Trophoblast cell (in vitro differentiated cells and primary cell): ENCODE measurements around the gene VWF.

Source experiments
- DNase-seq, 2 donors: peaks; one replicate each; pipeline ENCODE4 v3.0.0-alpha.2; 2016
- H2AFZ ChIP-seq: 2 replicates; pipeline ENCODE4 v1.6.1; 2013; ENCODE audit warnings: low read length, moderate library complexity, mild to moderate bottlenecking; ENCODE audit not compliant: insufficient read depth, poor library complexity
- H2AK5ac ChIP-seq: 2 replicates; pipeline ENCODE4 v1.6.1; 2013; ENCODE audit warnings: mild to moderate bottlenecking, low read length
- H2BK120ac ChIP-seq: 2 replicates; pipeline ENCODE4 v1.6.1; 2013; ENCODE audit warnings: low read length, mild to moderate bottlenecking, moderate library complexity; ENCODE audit not compliant: insufficient read depth, poor library complexity
- H2BK12ac ChIP-seq: 2 replicates; pipeline ENCODE4 v1.6.1; 2013; ENCODE audit warnings: mild to moderate bottlenecking, low read length, moderate library complexity
- H2BK5ac ChIP-seq: 2 replicates; pipeline ENCODE4 v1.6.1; 2013; ENCODE audit warnings: low read length, low read depth, moderate library complexity, mild to moderate bottlenecking; ENCODE audit not compliant: poor library complexity
- H3K14ac ChIP-seq: 2 replicates; pipeline ENCODE4 v1.6.1; 2013; ENCODE audit warnings: mild to moderate bottlenecking, low read length
- H3K18ac ChIP-seq: 2 replicates; pipeline ENCODE4 v1.6.1; 2013; ENCODE audit warnings: mild to moderate bottlenecking, low read length
- H3K23ac ChIP-seq: 2 replicates; pipeline ENCODE4 v1.6.1; 2013; ENCODE audit warnings: low read length
- H3K27ac ChIP-seq: 2 replicates; pipeline ENCODE4 v1.5.1; 2013; ENCODE audit warnings: low read depth, mild to moderate bottlenecking, inconsistent platforms, low read length, moderate library complexity
- H3K27me3 ChIP-seq: 2 replicates; pipeline ENCODE4 v1.6.1; 2013; ENCODE audit warnings: inconsistent platforms, mild to moderate bottlenecking, low read length, moderate library complexity; ENCODE audit not compliant: insufficient read depth
- H3K36me3 ChIP-seq, 2 experiments: 1 replicate in 1 of 2; 2 replicates in 1 of 2; pipeline ENCODE4 v1.6.1; 2013; ENCODE audit warnings: low read length in 2 of 2, mild to moderate bottlenecking in 2 of 2, moderate library complexity in 1 of 2; ENCODE audit not compliant: insufficient read depth in 2 of 2, control insufficient read depth in 1 of 2
- H3K4ac ChIP-seq: 2 replicates; pipeline ENCODE4 v1.6.1; 2013; ENCODE audit warnings: low read depth, mild to moderate bottlenecking, low read length, moderate library complexity
- H3K4me1 ChIP-seq, 2 experiments: 1 replicate in 1 of 2; 2 replicates in 1 of 2; pipeline ENCODE4 v1.6.1; 2013; ENCODE audit warnings: low read length in 2 of 2, mild to moderate bottlenecking in 2 of 2, moderate library complexity in 1 of 2; ENCODE audit not compliant: insufficient read depth in 2 of 2, control insufficient read depth in 1 of 2
- H3K4me2 ChIP-seq: 2 replicates; pipeline ENCODE4 v1.6.1; 2013; ENCODE audit warnings: inconsistent platforms, mild to moderate bottlenecking, low read length, moderate library complexity
- H3K4me3 ChIP-seq: 2 replicates; pipeline ENCODE4 v1.5.1; 2013; ENCODE audit warnings: mild to moderate bottlenecking, low read depth, low read length, inconsistent platforms
- H3K79me1 ChIP-seq: one replicate; pipeline ENCODE4 v1.6.1; 2013; ENCODE audit warnings: low read length
- H3K79me2 ChIP-seq: 2 replicates; pipeline ENCODE4 v1.6.1; 2013; ENCODE audit warnings: low read length, mild to moderate bottlenecking; ENCODE audit not compliant: control insufficient read depth, insufficient read depth, poor library complexity
- H3K9ac ChIP-seq: 2 replicates; pipeline ENCODE4 v1.6.1; 2013; ENCODE audit warnings: mild to moderate bottlenecking, low read length
- H3K9me3 ChIP-seq: 2 replicates; pipeline ENCODE4 v1.6.1; 2013; ENCODE audit warnings: low read depth, mild to moderate bottlenecking, control low read depth, inconsistent platforms, low read length; ENCODE audit not compliant: insufficient read depth
- H4K12ac ChIP-seq: 2 replicates; pipeline ENCODE4 v1.6.1; 2013; ENCODE audit warnings: low read depth, mild to moderate bottlenecking, low read length, moderate library complexity
- H4K8ac ChIP-seq: 2 replicates; pipeline ENCODE4 v1.6.1; 2013; ENCODE audit warnings: low read depth, mild to moderate bottlenecking, low read length, moderate library complexity
- H4K91ac ChIP-seq: one replicate; pipeline ENCODE4 v1.6.1; 2013; ENCODE audit warnings: low read depth, mild to moderate bottlenecking, low read length, moderate library complexity
- WGBS: extraction: QIAGEN DNeasy Blood & Tissue Kit; methylation state at CpG from one replicate; pipeline ENCODE4 v1.1.7; 2013; ENCODE audit warnings: missing lambda C conversion rate; ENCODE audit not compliant: insufficient read length, insufficient coverage; ENCODE audit errors: extremely low coverage; 5-methylcytosine and 5-hydroxymethylcytosine counted together

VWF gene

DNA sequence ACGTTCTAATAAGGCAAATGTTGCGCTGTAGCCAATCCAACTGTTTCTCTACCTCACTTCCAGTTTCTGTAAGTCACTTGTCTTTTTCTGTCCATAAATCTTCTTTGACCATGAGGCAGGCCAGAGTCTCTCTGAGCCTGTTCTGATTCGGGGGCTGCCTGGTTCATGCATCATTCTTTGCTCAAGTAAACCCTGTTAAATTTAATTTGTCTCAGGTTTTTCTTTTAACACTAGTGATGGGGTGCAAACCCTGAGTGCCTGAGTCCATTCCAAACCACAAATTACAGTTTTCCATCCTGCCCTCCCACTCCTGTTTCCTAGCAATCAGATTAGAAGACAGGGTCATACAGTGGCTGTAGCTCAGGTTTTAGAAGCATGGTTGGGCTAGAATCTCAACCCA, 41.9 kb downstream of the VWF start:
- WGBS, result no CpG with 5 or more reads among the region's 3 CpGs
- no peak overlapping the region for H3K4ac ChIP-seq
- peak overlapping the region; percentile 65 for H2BK12ac ChIP-seq
- no peak overlapping the region for H3K4me3 ChIP-seq
- no peak overlapping the region for H4K8ac ChIP-seq
- DNase-seq, result no peak
- H2AK5ac ChIP-seq, result no peak overlapping the region
- H4K91ac ChIP-seq, result peak overlapping the region; percentile 93
- no peak overlapping the region for H2BK5ac ChIP-seq
- H3K79me2 ChIP-seq, result peaks cover 10% of the 10 kb centered on the region
- H2AFZ ChIP-seq, result no peak overlapping the region
- H3K9ac ChIP-seq, result no peak overlapping the region
- no peaks in the 10 kb centered on the region for H3K27me3 ChIP-seq
- H3K79me1 ChIP-seq, result peaks cover 59% of the 10 kb centered on the region
- no peaks in the 10 kb centered on the region for H3K36me3 ChIP-seq
- peaks cover 45 to 48% of the 10 kb centered on the region in 2 experiments for H3K4me1 ChIP-seq
- H2BK120ac ChIP-seq, result peak overlapping the region; percentile 91
- peak overlapping the region; percentile 87 for H3K14ac ChIP-seq
- no peak overlapping the region for H3K18ac ChIP-seq
- H3K27ac ChIP-seq, result peak overlapping the region; percentile 99
- no peak overlapping the region for H3K23ac ChIP-seq
- H4K12ac ChIP-seq, result no peak overlapping the region
- H3K4me2 ChIP-seq, result no peak overlapping the region
- no peaks in the 10 kb centered on the region for H3K9me3 ChIP-seq

DNA sequence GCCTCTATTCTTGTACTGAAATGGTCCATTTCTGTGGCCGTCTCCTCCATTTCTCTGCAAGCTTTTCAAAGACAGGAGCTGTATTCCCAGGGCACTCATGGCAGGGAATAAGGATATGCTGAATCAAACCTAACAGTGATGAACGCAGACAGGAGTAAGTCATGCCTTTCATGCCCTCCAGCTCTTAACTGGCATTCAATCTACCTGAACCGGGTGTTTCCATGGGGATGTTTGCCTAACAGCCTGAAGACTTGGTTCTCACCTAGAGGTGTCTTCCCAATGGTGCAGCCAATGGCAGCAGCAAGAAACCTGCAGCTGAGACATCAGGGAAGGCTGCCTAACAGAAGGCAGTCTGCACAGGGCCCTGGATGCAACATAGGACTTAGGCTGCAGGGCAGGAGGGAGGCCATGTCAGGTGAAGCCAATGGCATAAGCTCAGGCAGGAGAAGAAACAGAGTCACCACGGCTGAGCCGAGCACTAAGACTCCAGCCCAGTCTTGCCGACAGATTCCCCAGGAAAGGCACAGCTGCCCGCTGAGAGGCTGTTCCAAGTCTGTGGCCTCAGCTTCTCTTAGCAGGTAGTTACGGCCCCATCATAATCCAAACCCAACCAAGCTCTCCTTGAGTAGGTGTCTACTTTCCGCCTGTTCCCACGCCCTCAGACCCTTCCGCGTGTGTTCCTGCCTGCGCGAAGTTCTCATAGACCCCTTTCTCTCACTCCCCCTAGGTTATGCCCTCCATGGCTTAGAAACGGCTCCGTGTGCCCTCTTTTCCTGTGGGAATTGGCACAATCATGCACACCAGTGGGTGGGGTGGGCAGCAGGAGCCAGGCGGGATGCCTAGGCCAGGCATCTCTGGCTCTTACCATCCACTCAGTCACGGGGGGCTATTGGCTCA, 44.1 kb downstream of the VWF start:
- no peaks in the 10 kb centered on the region for H3K27me3 ChIP-seq
- H3K4me3 ChIP-seq, result no peak overlapping the region
- WGBS, result no CpG with 5 or more reads among the region's 18 CpGs
- peak overlapping the region; percentile 34 for H3K4ac ChIP-seq
- peak overlapping the region; percentile 97 for H2BK12ac ChIP-seq
- H4K8ac ChIP-seq, result peak overlapping the region; percentile 56
- H2BK5ac ChIP-seq, result peak overlapping the region; percentile 79
- no peak overlapping the region for H3K4me2 ChIP-seq
- peaks cover 43 to 49% of the 10 kb centered on the region in 2 experiments for H3K4me1 ChIP-seq
- peak overlapping the region; percentile 70 for H2AK5ac ChIP-seq
- H3K36me3 ChIP-seq, result no peaks in the 10 kb centered on the region
- H3K23ac ChIP-seq, result no peak overlapping the region
- no peak overlapping the region for H3K27ac ChIP-seq
- H3K79me2 ChIP-seq, result peaks cover 9% of the 10 kb centered on the region
- peak overlapping the region; percentile 28 for H3K18ac ChIP-seq
- peak; percentile 87 to 88 for DNase-seq
- peak overlapping the region; percentile 32 for H3K14ac ChIP-seq
- no peak overlapping the region for H2AFZ ChIP-seq
- H2BK120ac ChIP-seq, result peak overlapping the region; percentile 20
- no peak overlapping the region for H4K12ac ChIP-seq
- H3K9me3 ChIP-seq, result no peaks in the 10 kb centered on the region
- H3K9ac ChIP-seq, result no peak overlapping the region
- peak overlapping the region; percentile 91 for H4K91ac ChIP-seq
- H3K79me1 ChIP-seq, result peaks cover 63% of the 10 kb centered on the region

DNA sequence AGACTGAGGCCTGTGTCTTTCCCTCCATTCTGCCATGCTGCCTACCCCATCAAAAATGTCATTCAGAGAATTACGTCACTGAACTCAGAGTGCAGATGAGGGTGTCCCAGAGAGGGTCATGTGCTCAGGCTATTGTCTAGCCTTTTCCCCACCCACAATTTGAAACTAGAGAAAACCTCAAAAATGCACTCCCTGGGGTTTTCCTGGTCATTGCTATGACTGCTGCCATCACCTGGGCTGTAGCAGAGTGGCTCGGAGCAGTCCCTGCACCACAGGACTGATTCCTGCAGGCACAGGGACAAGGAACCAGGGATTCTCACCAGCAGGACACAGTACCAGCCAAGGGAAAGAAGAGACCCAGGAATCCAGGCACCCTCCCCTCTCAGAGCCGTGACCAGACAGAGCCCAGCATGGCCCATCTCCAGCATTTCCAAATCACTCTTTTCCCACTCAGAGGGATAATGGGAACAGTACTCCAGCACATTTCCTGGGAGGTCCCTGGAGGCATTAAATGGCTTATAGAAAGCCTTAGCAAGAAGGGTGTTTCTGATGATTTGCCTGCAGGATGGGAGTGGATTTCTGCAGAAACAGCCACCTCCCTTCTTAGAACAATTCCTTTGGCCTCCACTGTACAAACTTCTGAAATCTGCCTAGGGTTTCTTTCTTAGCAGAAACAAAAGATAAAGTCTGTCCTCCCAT, 45.9 kb downstream of the VWF start:
- Histone ChIP-seq H2BK5ac (peak overlapping the region; percentile 78), H3K4me3 (no peak overlapping the region), H3K27me3 (no peaks in the 10 kb centered on the region), H4K8ac (peak overlapping the region; percentile 63), H3K18ac (peak overlapping the region; percentile 93), H2AK5ac (peak overlapping the region; percentile 34), H3K27ac (peak overlapping the region; percentile 69), H2AFZ (no peak overlapping the region), H2BK12ac (peak overlapping the region; percentile 94), H3K79me2 (peaks cover 4% of the 10 kb centered on the region), H3K9ac (no peak overlapping the region), H3K14ac (peak overlapping the region; percentile 92), H3K4me2 (no peak overlapping the region), H3K23ac (no peak overlapping the region), H4K91ac (peak overlapping the region; percentile 97), H3K36me3 (no peaks in the 10 kb centered on the region), H3K9me3 (no peaks in the 10 kb centered on the region), H3K4me1 (peaks cover 43 to 47% of the 10 kb centered on the region in 2 experiments), H3K79me1 (peaks cover 61% of the 10 kb centered on the region), H4K12ac (no peak overlapping the region), H3K4ac (no peak overlapping the region), H2BK120ac (peak overlapping the region; percentile 93)
- DNase-seq, result no peak
- no CpG with 5 or more reads among the region's 3 CpGs for WGBS

DNA sequence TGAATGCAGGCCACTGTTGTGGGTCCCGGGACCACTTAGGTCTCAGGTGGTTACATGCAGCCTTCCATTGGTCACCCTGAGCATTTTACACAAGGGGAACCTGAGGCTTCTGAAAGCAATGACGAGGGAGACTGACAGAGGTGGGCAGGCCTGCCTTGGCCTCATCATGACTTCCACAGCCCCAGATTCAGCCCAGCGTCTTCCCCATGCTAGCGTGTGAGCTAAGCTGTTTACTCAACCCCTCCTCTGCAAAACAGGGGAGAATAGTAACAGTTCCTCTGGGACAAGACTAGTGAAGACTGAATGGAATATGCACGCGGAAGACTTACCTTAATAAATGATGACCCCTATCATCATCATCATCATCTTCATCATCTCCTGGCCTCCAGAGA, 46.8 kb downstream of the VWF start:
- Histone ChIP-seq H2AFZ (peak overlapping the region; percentile 13), H3K9ac (no peak overlapping the region), H3K36me3 (no peaks in the 10 kb centered on the region), H2BK12ac (peak overlapping the region; percentile 58), H3K27me3 (no peaks in the 10 kb centered on the region), H4K91ac (peak overlapping the region; percentile 54), H3K4me3 (no peak overlapping the region), H3K9me3 (no peaks in the 10 kb centered on the region), H3K79me1 (peaks cover 58% of the 10 kb centered on the region), H3K18ac (peak overlapping the region; percentile 76), H4K8ac (peak overlapping the region; percentile 2), H3K79me2 (peaks cover 4% of the 10 kb centered on the region), H4K12ac (no peak overlapping the region), H2BK5ac (peak overlapping the region; percentile 4), H3K27ac (peak overlapping the region; percentile 52), H2AK5ac (peak overlapping the region; percentile 95), H3K23ac (no peak overlapping the region), H3K4me2 (no peak overlapping the region), H3K4me1 (peaks cover 35 to 39% of the 10 kb centered on the region in 2 experiments), H3K14ac (peak overlapping the region; percentile 25), H3K4ac (no peak overlapping the region), H2BK120ac (peak overlapping the region; percentile 93)
- DNase-seq, result no peak
- no CpG with 5 or more reads among the region's 6 CpGs for WGBS
